K562 treated with DMSO at 1 percent for 24 hours (cell line): ENCODE data around the gene DNASE1. TPM values are rescaled to one million over a fixed set of nuclear protein-coding genes. Genes with fewer than 3 reads are reported as not detected.

Source experiments
- total RNA-seq: library from RNA; unstranded; fragments of 300-600 nt; gene quantifications from 2 replicates; pipeline ENCODE4 v1.2.3, GENCODE V29; 2022; ENCODE audit warnings: low read depth; ENCODE audit not compliant: insufficient read depth

Gene DNASE1
- 27.7 and 31.6 TPM in 2 replicates for total RNA-seq

GRCh38 chr16:3654249-3654991 lies at the start of gene DNASE1:
Gene DNASE1, plus strand, starts transcription at chr16:3654691. Its CDS starts 683 bp downstream, at chr16:3655374.

DNA sequence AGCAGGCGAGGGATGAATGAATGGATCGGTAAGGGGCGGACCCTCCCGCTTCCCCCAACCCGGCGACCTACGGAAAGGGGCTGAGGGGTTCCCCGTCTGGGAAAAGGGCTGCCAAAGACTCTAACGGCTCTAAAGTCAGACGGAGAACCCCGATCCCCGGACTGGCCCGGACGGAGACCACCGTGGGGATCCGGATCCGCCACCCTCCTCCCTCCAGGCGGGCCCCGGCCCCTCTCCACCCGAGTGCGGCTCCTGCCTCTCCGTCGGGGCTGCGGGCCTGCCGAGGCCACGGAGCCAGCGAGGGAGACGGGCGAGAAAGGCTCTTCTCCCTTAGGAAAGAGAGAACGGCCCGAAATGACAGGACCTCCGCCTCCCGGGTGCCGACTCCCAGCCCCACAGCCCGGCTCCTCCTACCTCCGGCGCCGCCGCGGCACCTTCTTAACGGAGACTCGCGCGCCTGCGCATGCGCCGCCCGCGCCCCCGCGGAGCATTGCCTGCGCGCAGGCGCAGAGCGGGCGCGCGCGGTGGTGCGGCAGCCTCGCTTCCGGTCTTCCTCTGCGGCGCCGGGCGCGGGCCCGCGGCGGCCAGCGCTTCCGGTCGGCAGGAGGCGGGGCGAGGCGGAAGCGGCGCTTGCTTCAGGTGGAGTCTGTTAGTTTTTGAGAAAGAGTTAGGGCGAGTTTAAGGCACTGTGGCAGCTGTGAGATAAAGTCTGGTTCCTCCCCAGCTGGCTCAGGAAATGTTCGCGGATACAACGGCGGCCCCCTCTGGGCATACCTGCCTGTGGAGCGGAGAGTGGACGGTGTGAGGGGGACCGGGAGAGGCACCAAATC lies 43.1 kb upstream of the DNASE1 start, which contains the start of gene SLX4:
Gene SLX4, minus strand, starts transcription at position 461 of the 830 bp plus-strand sequence. CDS start 2,642 bp downstream, outside the sequence.

Other genes with a start within 250 kb of the DNASE1 start
- 0.23 and 0.29 TPM in 2 replicates for gene ZNF597, start 211.2 kb upstream of the DNASE1 start, total RNA-seq
- gene NAA60, start 211.0 kb upstream of the DNASE1 start, total RNA-seq = 48.1 and 58.5 TPM in 2 replicates
- gene C16orf90, start 159.2 kb upstream of the DNASE1 start, total RNA-seq = not detected in 2 replicates
- 2.3 and 4.3 TPM in 2 replicates for gene CLUAP1, start 153.7 kb upstream of the DNASE1 start, total RNA-seq
- gene NLRC3, start 77.3 kb upstream of the DNASE1 start, total RNA-seq = 0.12 and 0.21 TPM in 2 replicates
- 7.5 and 7.6 TPM in 2 replicates for gene SLX4, start 43.1 kb upstream of the DNASE1 start, total RNA-seq
- 165 and 185 TPM in 2 replicates for gene TRAP1, start 62.8 kb downstream of the DNASE1 start, total RNA-seq
- 15.9 and 16.8 TPM in 2 replicates for gene CREBBP, start 226.0 kb downstream of the DNASE1 start, total RNA-seq